A549 (cell line): Measurements from ENCODE around the gene TCF20. TPM values are rescaled to one million over a fixed set of nuclear protein-coding genes. Genes with fewer than 3 reads are reported as not detected.

Experiments used
- ATAC-seq, 2 experiments: fragments of 200-7000 bp in 1 of 2; fragments of >200 bp in 1 of 2; cut with Nextera tagmentation in 1 of 2; cut with Tn5 transposase in 1 of 2; 3 replicates each; pipeline versions ENCODE4 v1.8.0 to v1.9.1; 2018 to 2020; ENCODE audit warnings: mild to moderate bottlenecking in 1 of 2, moderate library complexity in 1 of 2
- CTCF ChIA-PET: fragments of 300-600 bp; sonication (Branson Sonifier 250); formaldehyde crosslinking; extraction: SDS; loops from one replicate; lab custom pipeline; 2021; ENCODE audit warnings: antibody characterized with exemption, inconsistent platforms; lab: Yijun Ruan, JAX
- POLR2A ChIA-PET: fragments of 350-600 bp; formaldehyde crosslinking; extraction: SDS; loops from one replicate; lab custom pipeline; 2021; ENCODE audit warnings: antibody characterized with exemption, inconsistent platforms; lab: Yijun Ruan, JAX
- DNase-seq, 2 experiments: peaks; one replicate each; pipeline versions ENCODE4 v3.0.0 to v3.0.0-alpha.2; 2011 to 2016; ENCODE audit warnings: low read depth in 1 of 2, low spot score in 1 of 2
- FAIRE-seq: peaks from 2 replicates; lab custom pipeline; 2011; peaks lifted over from hg19 to GRCh38; lab: Jason Lieb, UNC
- H3K27ac ChIP-seq, 2 experiments: fragments of >200 bp; sonication (Bioruptor Twin); formaldehyde crosslinking; 3 replicates each; pipeline ENCODE4 v1.5.1; 2016 to 2017
- H3K4me1 ChIP-seq: fragments of >200 bp; sonication (Bioruptor Twin); formaldehyde crosslinking; 3 replicates; pipeline ENCODE4 v1.6.1; 2016
- H3K4me2 ChIP-seq: fragments of >200 bp; sonication (Bioruptor Twin); formaldehyde crosslinking; 3 replicates; pipeline ENCODE4 v1.6.1; 2016
- H3K4me3 ChIP-seq: fragments of >200 bp; sonication (Bioruptor Twin); formaldehyde crosslinking; 3 replicates; pipeline ENCODE4 v1.5.1; 2016
- H3K9me3 ChIP-seq: fragments of >200 bp; sonication (Bioruptor Twin); formaldehyde crosslinking; 3 replicates; pipeline ENCODE4 v1.6.1; 2016
- CBX2 ChIP-seq: fragments of 200-600 bp; sonication (generic); IDR thresholded peaks from 2 replicates; pipeline ENCODE4 v1.6.1; 2016; ENCODE audit warnings: low read depth, mild to moderate bottlenecking, borderline replicate concordance
- CHD4 ChIP-seq: fragments of 200-600 bp; sonication (generic); IDR thresholded peaks from 2 replicates; pipeline ENCODE4 v1.6.1; 2016; ENCODE audit warnings: antibody characterized with exemption, mild to moderate bottlenecking, borderline replicate concordance
- EHF ChIP-seq: fragments of 250-450 bp; sonication (Bioruptor Pico); IDR thresholded peaks from 2 replicates; pipeline ENCODE4 v1.5.0; 2020; ENCODE audit warnings: mild to moderate bottlenecking
- FOXS1 ChIP-seq: fragments of 250-450 bp; sonication (Bioruptor Pico); IDR thresholded peaks from 2 replicates; pipeline ENCODE4 v1.5.0; 2020; ENCODE audit warnings: mild to moderate bottlenecking, moderate library complexity
- HEYL ChIP-seq: fragments of 250-450 bp; sonication (Bioruptor Pico); IDR thresholded peaks from 2 replicates; pipeline ENCODE4 v1.8.0; 2021; ENCODE audit warnings: mild to moderate bottlenecking, moderate library complexity
- HOXA7 ChIP-seq: fragments of 250-450 bp; sonication (Bioruptor Pico); IDR thresholded peaks from 2 replicates; pipeline ENCODE4 v1.5.0; 2020; ENCODE audit warnings: mild to moderate bottlenecking, moderate library complexity
- HOXB13 ChIP-seq: fragments of 250-450 bp; sonication (Bioruptor Pico); IDR thresholded peaks from 2 replicates; pipeline ENCODE4 v1.5.0; 2020; ENCODE audit warnings: low read depth, mild to moderate bottlenecking, moderate library complexity
- HOXB5 ChIP-seq: fragments of 250-450 bp; sonication (Bioruptor Pico); IDR thresholded peaks from 2 replicates; pipeline ENCODE4 v1.5.0; 2020; ENCODE audit warnings: mild to moderate bottlenecking, moderate library complexity
- JUN ChIP-seq, 2 experiments: fragments of >200 bp; sonication (Bioruptor Twin); formaldehyde crosslinking; IDR thresholded peaks; 2 replicates in 1 of 2; 3 replicates in 1 of 2; pipeline ENCODE4 v1.6.1; 2016 to 2017
- JUNB ChIP-seq: fragments of >200 bp; sonication (Bioruptor Twin); formaldehyde crosslinking; IDR thresholded peaks from 2 replicates; pipeline ENCODE4 v1.6.1; 2016
- KDM1A ChIP-seq: fragments of 200-600 bp; sonication (generic); IDR thresholded peaks from 2 replicates; pipeline ENCODE4 v1.6.1; 2016; ENCODE audit warnings: low read depth, mild to moderate bottlenecking
- MAZ ChIP-seq: fragments of 150-350 bp; IDR thresholded peaks from 2 replicates; pipeline ENCODE4 v1.6.1; 2014; ENCODE audit warnings: antibody characterized with exemption, low read depth, low read length, borderline replicate concordance
- NFE2L2 ChIP-seq: fragments of 150-350 bp; conservative IDR thresholded peaks from 2 replicates; pipeline ENCODE4 v1.6.1; 2014; ENCODE audit warnings: low read length
- RARB ChIP-seq: fragments of 250-450 bp; sonication (Bioruptor Pico); IDR thresholded peaks from 2 replicates; pipeline ENCODE4 v1.8.0; 2021; ENCODE audit warnings: mild to moderate bottlenecking, moderate library complexity
- RFX5 ChIP-seq: fragments of 450-650 bp; IDR thresholded peaks from 2 replicates; pipeline ENCODE4 v1.7.1; 2014; ENCODE audit warnings: antibody characterized with exemption, mild to moderate bottlenecking, moderate library complexity
- SMC3 ChIP-seq: fragments of >200 bp; sonication (Bioruptor Twin); formaldehyde crosslinking; IDR thresholded peaks from 3 replicates; pipeline ENCODE4 v1.6.1; 2018; ENCODE audit warnings: inconsistent platforms
- TP53 ChIP-seq: fragments of 250-450 bp; sonication (Bioruptor Pico); IDR thresholded peaks from 2 replicates; pipeline ENCODE4 v1.5.0; 2021; ENCODE audit warnings: mild to moderate bottlenecking, moderate library complexity
- ZFP36 ChIP-seq: fragments of 450-650 bp; IDR thresholded peaks from 2 replicates; pipeline ENCODE4 v1.6.1; 2014; ENCODE audit warnings: borderline replicate concordance; ENCODE audit not compliant: partially characterized antibody
- ZSCAN20 ChIP-seq: fragments of 250-450 bp; sonication (Bioruptor Pico); IDR thresholded peaks from 2 replicates; pipeline ENCODE4 v1.8.0; 2022; ENCODE audit warnings: mild to moderate bottlenecking, moderate library complexity
- WGBS: methylation state at CpG from one replicate; pipeline ENCODE4 v1.1.6; 2017; ENCODE audit errors: missing lambda C conversion rate; 5-methylcytosine and 5-hydroxymethylcytosine counted together
- polyA plus RNA-seq, 4 experiments: library from polyadenylated mRNA; depleted of rRNA in 3 of 4; stranded (reverse); fragments of >200 nt; fragmentation: RNase III in 1 of 4; extraction: RNeasy Plus Mini Kit Qiagen cat#74134 plus additional on column Dnase treatment in 1 of 4; gene quantifications; 2 replicates in 3 of 4; 3 replicates in 1 of 4; pipeline ENCODE4 v1.2.3, GENCODE V29; 2011 to 2017
- TF ChIP-seq, protein P1 (sequence below): fragments of 200-600 bp; sonication (generic); IDR thresholded peaks from 2 replicates; pipeline ENCODE4 v1.6.1; 2016; ENCODE audit warnings: antibody characterized with exemption, mild to moderate bottlenecking, moderate library complexity
- TF ChIP-seq, protein P2 (sequence below): fragments of >200 bp; sonication (Bioruptor Twin); formaldehyde crosslinking; IDR thresholded peaks from 3 replicates; pipeline ENCODE4 v1.6.1; 2016
- TF ChIP-seq, protein P3 (sequence below): fragments of 250-450 bp; sonication (Bioruptor Pico); IDR thresholded peaks from 2 replicates; pipeline ENCODE4 v1.5.0; 2020; ENCODE audit warnings: low read depth, mild to moderate bottlenecking, moderate library complexity
- TF ChIP-seq, protein P4 (sequence below): fragments of 150-350 bp; IDR thresholded peaks from 2 replicates; pipeline ENCODE4 v1.6.1; 2014; ENCODE audit warnings: low read depth, mild to moderate bottlenecking, low read length
- TF ChIP-seq, protein P5 (sequence below): IDR thresholded peaks from 2 replicates; pipeline ENCODE4 v1.6.1; 2012

TCF20 gene
- polyA plus RNA-seq, 2 of the 4 experiments (the other 2 are of a cell fraction), result 11.9 to 16.5 TPM

DNA sequence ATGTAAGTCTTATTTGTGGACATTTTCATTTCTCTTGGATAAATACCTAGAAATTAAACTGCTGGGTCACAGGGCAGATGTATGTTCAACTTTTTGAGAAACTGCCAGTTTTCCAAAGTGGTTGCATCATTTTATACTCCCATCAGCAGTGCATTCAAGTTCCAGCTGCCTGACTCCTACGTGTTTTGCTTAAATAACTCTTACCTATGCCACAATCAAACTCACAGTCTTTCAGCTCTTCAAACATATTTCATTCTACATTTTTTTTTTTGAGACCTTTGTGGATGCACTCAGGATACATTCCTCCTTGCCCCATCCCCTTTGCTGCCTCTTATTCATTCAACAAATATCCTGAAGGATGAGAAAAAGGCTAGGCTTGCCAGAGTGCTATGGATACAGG lies 9.2 kb downstream of the TCF20 start:
- POLR2A ChIA-PET, result no interaction called here
- ATAC-seq (no peak), FAIRE-seq (no peak), DNase-seq (no peak)
- Histone ChIP-seq H3K27ac (no peak overlapping the region), H3K4me1 (peaks cover 14% of the 10 kb centered on the region), H3K9me3 (no peaks in the 10 kb centered on the region), H3K4me3 (no peak overlapping the region), H3K4me2 (no peak overlapping the region)
- 96% methylated on average over 1 of the region's 1 CpG for WGBS
- TF ChIP-seq, protein P1, sequence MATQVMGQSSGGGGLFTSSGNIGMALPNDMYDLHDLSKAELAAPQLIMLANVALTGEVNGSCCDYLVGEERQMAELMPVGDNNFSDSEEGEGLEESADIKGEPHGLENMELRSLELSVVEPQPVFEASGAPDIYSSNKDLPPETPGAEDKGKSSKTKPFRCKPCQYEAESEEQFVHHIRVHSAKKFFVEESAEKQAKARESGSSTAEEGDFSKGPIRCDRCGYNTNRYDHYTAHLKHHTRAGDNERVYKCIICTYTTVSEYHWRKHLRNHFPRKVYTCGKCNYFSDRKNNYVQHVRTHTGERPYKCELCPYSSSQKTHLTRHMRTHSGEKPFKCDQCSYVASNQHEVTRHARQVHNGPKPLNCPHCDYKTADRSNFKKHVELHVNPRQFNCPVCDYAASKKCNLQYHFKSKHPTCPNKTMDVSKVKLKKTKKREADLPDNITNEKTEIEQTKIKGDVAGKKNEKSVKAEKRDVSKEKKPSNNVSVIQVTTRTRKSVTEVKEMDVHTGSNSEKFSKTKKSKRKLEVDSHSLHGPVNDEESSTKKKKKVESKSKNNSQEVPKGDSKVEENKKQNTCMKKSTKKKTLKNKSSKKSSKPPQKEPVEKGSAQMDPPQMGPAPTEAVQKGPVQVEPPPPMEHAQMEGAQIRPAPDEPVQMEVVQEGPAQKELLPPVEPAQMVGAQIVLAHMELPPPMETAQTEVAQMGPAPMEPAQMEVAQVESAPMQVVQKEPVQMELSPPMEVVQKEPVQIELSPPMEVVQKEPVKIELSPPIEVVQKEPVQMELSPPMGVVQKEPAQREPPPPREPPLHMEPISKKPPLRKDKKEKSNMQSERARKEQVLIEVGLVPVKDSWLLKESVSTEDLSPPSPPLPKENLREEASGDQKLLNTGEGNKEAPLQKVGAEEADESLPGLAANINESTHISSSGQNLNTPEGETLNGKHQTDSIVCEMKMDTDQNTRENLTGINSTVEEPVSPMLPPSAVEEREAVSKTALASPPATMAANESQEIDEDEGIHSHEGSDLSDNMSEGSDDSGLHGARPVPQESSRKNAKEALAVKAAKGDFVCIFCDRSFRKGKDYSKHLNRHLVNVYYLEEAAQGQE, result no peak
- no peak for TF ChIP-seq CBX2
- TF ChIP-seq JUNB, result no peak
- TF ChIP-seq HOXB5 (CRISPR knock-in tag), result no peak
- TF ChIP-seq CHD4, result no peak
- TF ChIP-seq ZFP36, result no peak
- no peak for TF ChIP-seq HOXB13 (CRISPR knock-in tag)
- no peak for TF ChIP-seq RARB (CRISPR knock-in tag)
- TF ChIP-seq SMC3, result no peak
- CTCF ChIA-PET, result no interaction called here

DNA sequence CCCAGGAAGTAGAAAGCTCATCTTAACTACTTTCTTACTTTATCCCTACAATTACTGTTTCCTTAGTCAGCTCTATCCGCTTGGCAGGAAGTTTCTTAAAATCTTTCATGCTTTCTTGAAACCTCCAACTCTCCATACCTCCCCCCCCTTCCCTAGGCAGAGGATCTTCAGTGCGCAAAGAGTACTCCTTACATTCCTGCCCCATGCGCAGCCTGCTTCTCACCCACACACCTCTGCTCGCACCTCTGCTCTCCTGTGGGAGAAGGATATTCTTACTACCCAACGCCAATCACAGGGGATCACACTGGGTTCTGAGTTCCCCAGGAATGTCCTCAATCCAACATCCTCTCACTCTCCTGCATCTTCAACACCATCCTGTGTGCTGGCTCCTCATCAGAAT lies 12.3 kb downstream of the TCF20 start:
- H3K4me2 ChIP-seq, result no peak overlapping the region
- H3K4me3 ChIP-seq, result no peak overlapping the region
- WGBS, result 94% methylated on average over 5 of the region's 5 CpGs
- ChIA-PET CTCF (no interaction called here), POLR2A (no interaction called here)
- H3K9me3 ChIP-seq, result no peaks in the 10 kb centered on the region
- no peak for TF ChIP-seq FOXS1 (CRISPR knock-in tag)
- TF ChIP-seq, protein P2, sequence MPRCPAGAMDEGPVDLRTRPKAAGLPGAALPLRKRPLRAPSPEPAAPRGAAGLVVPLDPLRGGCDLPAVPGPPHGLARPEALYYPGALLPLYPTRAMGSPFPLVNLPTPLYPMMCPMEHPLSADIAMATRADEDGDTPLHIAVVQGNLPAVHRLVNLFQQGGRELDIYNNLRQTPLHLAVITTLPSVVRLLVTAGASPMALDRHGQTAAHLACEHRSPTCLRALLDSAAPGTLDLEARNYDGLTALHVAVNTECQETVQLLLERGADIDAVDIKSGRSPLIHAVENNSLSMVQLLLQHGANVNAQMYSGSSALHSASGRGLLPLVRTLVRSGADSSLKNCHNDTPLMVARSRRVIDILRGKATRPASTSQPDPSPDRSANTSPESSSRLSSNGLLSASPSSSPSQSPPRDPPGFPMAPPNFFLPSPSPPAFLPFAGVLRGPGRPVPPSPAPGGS, result no peak
- TF ChIP-seq KDM1A, result no peak
- TF ChIP-seq MAZ, result no peak
- TF ChIP-seq, protein P3, sequence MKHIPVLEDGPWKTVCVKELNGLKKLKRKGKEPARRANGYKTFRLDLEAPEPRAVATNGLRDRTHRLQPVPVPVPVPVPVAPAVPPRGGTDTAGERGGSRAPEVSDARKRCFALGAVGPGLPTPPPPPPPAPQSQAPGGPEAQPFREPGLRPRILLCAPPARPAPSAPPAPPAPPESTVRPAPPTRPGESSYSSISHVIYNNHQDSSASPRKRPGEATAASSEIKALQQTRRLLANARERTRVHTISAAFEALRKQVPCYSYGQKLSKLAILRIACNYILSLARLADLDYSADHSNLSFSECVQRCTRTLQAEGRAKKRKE, result no peak
- no peak for TF ChIP-seq EHF (CRISPR knock-in tag)
- TF ChIP-seq, protein P4, sequence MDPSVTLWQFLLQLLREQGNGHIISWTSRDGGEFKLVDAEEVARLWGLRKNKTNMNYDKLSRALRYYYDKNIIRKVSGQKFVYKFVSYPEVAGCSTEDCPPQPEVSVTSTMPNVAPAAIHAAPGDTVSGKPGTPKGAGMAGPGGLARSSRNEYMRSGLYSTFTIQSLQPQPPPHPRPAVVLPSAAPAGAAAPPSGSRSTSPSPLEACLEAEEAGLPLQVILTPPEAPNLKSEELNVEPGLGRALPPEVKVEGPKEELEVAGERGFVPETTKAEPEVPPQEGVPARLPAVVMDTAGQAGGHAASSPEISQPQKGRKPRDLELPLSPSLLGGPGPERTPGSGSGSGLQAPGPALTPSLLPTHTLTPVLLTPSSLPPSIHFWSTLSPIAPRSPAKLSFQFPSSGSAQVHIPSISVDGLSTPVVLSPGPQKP, result no peak
- TF ChIP-seq HEYL, result no peak
- no peak for TF ChIP-seq HOXA7
- TF ChIP-seq ZSCAN20, result no peak
- no peak for TF ChIP-seq NFE2L2
- no peak for TF ChIP-seq SMC3
- no peak for TF ChIP-seq JUN (IDR thresholded peaks at IDR 0.05)
- TF ChIP-seq RFX5, result no peak
- TF ChIP-seq, protein P5, sequence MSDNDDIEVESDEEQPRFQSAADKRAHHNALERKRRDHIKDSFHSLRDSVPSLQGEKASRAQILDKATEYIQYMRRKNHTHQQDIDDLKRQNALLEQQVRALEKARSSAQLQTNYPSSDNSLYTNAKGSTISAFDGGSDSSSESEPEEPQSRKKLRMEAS, result no peak
- TF ChIP-seq TP53 (CRISPR knock-in tag), result no peak
- ATAC-seq, result no peak
- DNase-seq, result no peak
- no peak for FAIRE-seq
- H3K27ac ChIP-seq, result no peak overlapping the region
- H3K4me1 ChIP-seq, result peaks cover 7% of the 10 kb centered on the region
